HT1080 (cell line): ENCODE results near the gene ODAM. TPM values are rescaled to one million over a fixed set of nuclear protein-coding genes. Genes with fewer than 3 reads are reported as not detected.
"Not testable (repeated sequence)": the region's sequence is repeated elsewhere in the genome, so short reads cannot be mapped to it uniquely, and the experiment has no call there.

Experiments
- DNase-seq: peaks from one replicate; pipeline ENCODE4 v3.0.0-alpha.2; 2015; ENCODE audit warnings: low read depth
- total RNA-seq: library from RNA; depleted of rRNA; stranded (reverse); fragments of >200 nt; shearing (Covaris generic); gene quantifications from 2 replicates; pipeline ENCODE4 v1.2.3, GENCODE V29; 2014; rRNA removed

ODAM gene
- total RNA-seq, 1 experiment from 2014 or later: not detected

- DNase-seq: not testable (repeated sequence)
Observed at GRCh38 chr4:70221389-70221788, 25.9 kb downstream of the ODAM start.

- DNase-seq: not testable (repeated sequence)
Observed at GRCh38 chr4:70221818-70222217, 26.3 kb downstream of the ODAM start.

- DNase-seq: no peak
Observed at GRCh38 chr4:70225824-70226223, 30.3 kb downstream of the ODAM start, which contains the start of gene FDCSP. Gene FDCSP, plus strand, starts transcription at chr4:70226124. Its CDS starts 5,071 bp downstream, at chr4:70231195.

GRCh38 chr4:70236125-70236524 is 40.6 kb downstream of the ODAM start:
- DNase-seq: no peak

GRCh38 chr4:70239131-70239883 is 43.8 kb downstream of the ODAM start:
- DNase-seq: no peak

GRCh38 chr4:70239884-70240591 is 44.5 kb downstream of the ODAM start:
- DNase-seq: no peak

GRCh38 chr4:70242297-70242696 is 46.8 kb downstream of the ODAM start, which contains the start of gene CSN3:
Gene CSN3, plus strand, starts transcription at chr4:70242597. Its CDS starts 2,223 bp downstream, at chr4:70244820.
- not testable (repeated sequence) for DNase-seq

- no peak for DNase-seq
Observed at GRCh38 chr4:70243091-70243490, 47.6 kb downstream of the ODAM start.

GRCh38 chr4:70251250-70251944 is 55.9 kb downstream of the ODAM start:
- no peak for DNase-seq

GRCh38 chr4:70251945-70252277 is 56.4 kb downstream of the ODAM start:
- DNase-seq: no peak

Other genes starting within 250 kb of the ODAM start
- not detected in 2 replicates for gene CSN2, start 230.0 kb upstream of the ODAM start, total RNA-seq
- not detected in 2 replicates for gene STATH, start 199.8 kb upstream of the ODAM start, total RNA-seq
- 0.80 and 1.1 TPM in 2 replicates for gene HTN3, start 167.3 kb upstream of the ODAM start, total RNA-seq
- gene HTN1, start 145.3 kb upstream of the ODAM start, total RNA-seq: 0.19 TPM in 1 of 2 replicates, not detected in the other
- not detected in 2 replicates for gene PRR27, start 41.5 kb upstream of the ODAM start, total RNA-seq
- not detected in 2 replicates for gene FDCSP, start 30.4 kb downstream of the ODAM start, total RNA-seq
- gene CSN3, start 46.9 kb downstream of the ODAM start, total RNA-seq: not detected in 2 replicates
- not detected in 2 replicates for gene CABS1, start 139.3 kb downstream of the ODAM start, total RNA-seq
- gene SMR3A, start 165.0 kb downstream of the ODAM start, total RNA-seq: not detected in 2 replicates
- gene SMR3B, start 187.4 kb downstream of the ODAM start, total RNA-seq: not detected in 2 replicates
- not detected in 2 replicates for gene OPRPN, start 202.2 kb downstream of the ODAM start, total RNA-seq